GM19463 (cell line): Measurements from ENCODE around the gene NPC2.
"Not testable (repeated sequence)": the region's sequence is repeated elsewhere in the genome, so short reads cannot be mapped to it uniquely, and the experiment has no call there.

Experiments
- ATAC-seq: cut with Tn5 transposase; IDR thresholded peaks from one replicate; pipeline ENCODE4 v1.9.1; 2021; ENCODE audit warnings: mild to moderate bottlenecking, moderate library complexity; ENCODE audit not compliant: unreplicated experiment

The NPC2 gene

DNA sequence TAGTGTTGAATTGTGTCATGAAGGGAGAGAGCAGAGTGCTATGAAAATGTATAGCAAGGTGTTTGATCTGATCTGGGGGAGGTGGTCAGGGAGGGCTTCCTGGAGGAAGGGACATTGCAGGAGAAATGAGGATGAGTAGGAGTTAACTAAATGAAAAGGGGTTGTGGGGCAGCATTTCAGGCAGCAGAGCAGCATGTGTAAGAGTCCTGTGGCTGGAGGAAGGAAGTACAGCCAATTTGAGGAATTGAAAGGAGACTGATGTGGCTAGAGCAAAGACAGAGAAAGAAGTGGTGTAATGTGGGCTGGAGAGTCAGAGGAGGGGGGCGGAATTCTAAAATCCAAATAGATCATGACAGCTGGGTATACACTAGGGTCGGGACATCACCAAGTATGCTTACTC lies 20.5 kb downstream of the NPC2 start:
- ATAC-seq, result no peak

DNA sequence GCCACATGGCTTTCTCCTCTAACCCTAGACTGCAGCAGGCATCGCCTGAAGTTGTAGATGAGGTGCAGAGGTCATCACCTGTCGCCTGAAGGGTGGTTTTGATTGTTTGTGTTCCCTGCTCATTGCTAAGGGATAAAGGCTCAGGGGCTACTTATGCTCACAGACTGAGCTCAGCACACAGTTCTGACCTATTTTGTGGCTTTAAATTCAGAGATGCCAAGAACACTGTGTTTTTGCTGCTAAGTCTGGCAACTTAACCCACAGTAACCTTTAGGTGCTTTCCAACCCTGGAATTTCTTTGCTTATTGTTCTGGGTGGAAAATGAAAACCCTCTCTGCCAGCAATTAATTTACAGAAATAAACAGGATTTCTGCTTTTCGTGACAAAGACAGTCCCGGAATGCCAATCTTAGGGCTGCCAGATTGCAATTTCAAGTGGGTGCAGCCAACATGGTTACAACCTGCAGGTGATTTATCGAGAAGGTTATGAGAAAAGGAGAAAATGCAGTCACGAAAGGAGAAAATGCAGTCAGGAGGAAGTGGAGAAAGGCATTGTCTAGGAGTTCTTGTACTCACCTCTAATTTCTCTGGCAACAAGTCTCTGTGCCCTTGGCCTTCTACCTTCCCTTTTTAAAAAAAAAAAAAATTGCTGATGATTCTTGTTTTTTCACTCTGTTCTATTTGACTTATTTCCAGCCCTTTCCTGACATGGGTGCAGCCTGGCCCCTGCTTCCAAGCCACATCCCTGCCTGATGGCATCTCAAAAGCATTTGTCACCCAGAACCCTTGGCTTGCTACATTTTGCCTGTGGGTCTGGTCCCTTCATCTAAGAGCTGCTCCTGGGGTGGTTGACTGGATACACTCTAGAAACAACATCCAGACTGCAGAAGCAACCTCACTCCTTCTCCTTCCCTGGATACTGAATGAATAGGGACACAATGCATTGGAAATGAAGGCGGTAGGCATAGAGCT lies 23.3 kb downstream of the NPC2 start:
- no peak for ATAC-seq

DNA sequence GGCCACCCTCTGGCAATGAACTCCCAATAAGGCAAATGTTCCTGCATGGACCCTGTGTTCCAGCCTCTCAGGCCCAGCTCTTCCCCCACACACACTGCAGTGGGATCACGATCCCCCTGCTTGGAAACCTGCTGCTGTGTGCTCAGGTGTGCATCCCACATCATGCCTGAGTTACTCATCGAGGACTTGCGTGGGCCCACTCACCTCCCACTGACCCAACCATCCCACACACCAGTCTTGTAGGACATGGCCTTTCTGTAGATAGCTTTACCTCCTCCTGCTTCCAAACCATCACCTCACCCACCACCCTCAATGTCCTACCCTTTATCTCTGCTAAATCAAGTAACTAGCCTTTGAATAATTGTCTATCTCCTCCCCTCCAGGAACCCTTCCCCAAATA lies 24.6 kb downstream of the NPC2 start:
- no peak for ATAC-seq

DNA sequence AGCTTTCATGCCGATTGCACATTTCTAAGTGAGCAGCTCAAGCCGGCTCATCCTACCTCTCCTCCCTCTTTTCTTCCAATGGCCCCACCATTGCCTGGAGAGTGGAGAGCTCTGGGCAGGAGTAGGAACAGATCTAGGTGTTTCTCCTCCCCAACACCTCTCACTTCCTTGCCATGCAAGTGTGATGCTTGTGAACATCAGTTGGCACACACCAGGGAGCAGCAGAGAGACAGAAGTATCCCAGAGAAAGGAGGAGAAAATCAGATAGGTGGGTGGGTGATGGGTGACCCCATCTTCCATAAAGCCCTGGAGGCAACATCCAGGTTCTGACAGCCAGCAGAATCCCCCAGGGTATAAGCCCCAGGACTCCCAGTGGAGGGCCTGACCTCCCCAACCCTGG lies 27.8 kb downstream of the NPC2 start:
- no peak for ATAC-seq

DNA sequence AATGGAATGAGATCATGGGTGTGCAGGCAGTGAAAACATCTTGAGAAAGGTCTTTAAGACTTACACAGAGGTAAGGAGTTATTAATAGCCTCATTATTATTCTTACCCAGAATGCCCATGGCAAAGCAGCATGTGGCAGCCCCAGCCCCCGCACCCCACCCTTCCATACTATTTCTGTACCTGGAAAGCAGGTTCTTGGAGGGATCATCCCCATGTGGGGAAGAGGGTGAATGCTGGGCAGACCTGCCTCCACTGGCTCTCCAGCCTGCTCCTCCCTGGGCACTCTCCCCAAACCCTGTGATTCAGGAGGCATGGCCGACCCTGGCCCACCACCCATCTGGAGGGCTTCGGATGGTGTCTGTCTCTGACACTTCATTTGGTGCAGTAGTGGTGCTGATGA lies 28.3 kb downstream of the NPC2 start:
- no peak for ATAC-seq

DNA sequence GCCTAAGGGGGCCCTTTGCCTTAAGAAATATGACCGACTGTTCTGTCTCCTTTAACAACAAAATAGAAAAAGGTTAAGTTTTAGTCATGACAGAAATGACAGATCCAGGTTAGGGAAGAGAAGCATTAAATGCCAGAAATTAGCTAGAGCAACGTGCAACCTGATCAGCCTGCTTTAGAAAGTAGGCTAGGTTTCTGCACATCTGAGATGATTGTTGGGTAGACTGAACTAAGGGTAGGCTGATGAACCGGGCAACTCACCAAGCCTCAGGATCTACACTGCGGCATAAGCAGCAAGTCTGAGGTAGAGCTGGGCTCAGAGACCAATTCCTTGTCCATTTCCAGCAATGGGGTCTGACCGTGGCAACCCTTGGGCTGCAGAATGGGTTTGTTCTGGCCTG lies 29.4 kb downstream of the NPC2 start:
- ATAC-seq, result no peak

DNA sequence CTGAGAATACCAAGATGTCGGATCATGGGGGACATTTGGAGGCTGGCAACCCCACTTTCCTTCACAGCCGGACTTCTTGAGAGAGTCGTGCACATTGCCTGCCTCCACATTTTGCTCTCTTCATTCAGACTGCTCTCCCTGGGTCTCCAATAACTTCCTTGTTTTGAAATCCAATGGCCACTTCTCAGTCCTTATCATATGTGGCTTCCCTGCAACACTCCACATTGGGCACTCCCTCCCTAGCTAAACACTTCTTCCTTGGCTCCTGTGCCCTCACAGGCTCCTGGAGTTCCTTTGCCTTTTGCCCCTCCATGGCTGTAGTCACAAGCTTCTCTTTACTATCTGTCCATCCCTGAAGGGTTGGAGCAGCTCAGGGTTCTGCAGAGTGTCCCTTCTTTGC lies 30.1 kb downstream of the NPC2 start:
- ATAC-seq, result no peak

DNA sequence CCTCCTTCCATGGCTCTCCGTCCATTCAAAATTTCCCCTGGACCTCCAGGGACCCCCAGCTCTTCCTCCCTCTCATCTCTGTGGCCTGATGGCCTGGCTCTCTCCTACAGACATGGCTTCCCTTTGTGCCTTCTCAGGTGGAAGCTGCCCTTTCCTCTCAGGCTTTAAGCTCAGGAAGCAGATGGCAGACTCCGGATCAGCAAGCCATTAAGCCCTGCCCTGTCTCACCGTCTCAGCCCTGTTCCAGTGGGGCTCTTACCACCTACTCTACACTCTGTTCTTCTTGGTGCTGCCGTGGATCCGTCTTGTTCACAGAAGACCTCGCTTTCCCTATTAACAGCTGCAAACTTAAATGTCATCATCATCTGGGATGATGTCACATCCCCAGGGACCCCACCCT lies 33.1 kb downstream of the NPC2 start:
- no peak for ATAC-seq

DNA sequence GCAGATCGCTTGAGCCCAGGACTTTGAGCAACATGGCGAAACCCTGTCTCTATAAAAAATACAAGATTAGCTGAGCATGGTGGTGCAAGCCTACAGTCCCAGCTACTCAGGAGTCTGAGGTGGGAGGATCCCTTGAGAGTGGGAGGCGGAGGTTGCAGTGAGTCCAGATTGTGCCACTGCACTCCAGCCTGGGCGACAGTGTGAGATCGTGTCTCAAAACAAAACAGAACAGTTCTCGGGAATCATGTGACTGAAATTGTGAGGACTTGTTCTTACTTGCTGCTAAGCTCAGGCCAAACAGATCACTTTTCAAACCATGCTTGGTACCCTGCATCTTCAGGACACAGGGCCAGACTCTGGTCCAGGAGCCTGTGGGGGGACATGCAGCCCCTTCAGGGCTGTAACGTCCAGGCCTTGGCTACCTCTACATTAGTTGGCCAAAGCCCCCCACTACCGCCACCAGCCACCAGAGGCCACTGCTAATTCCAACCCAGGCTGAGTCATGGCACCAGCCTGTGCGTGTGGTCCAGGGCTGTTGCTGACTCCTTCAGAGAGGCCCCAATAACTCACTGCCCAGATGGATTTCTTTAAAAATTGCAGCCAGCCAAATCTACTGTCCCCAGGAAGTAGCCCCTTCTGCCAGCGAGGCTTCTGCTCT lies 33.7 kb downstream of the NPC2 start:
- ATAC-seq, result no peak

DNA sequence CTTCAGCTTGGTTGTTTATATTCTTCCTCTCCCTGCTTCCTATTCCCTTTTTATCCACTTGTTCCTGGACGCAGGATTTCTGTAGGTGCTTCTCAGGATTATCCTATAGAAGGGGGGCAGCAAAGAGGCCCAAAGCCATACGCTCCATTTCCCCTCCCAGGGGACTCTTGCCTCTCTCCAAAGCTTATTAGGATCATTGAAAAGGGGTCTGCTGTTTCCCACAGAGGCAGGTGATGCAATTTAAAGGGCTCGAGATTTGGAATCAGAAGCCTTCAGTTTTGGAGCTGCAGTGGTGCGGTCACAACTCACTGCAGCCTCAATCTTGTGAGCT lies 35.6 kb downstream of the NPC2 start:
- no peak for ATAC-seq

DNA sequence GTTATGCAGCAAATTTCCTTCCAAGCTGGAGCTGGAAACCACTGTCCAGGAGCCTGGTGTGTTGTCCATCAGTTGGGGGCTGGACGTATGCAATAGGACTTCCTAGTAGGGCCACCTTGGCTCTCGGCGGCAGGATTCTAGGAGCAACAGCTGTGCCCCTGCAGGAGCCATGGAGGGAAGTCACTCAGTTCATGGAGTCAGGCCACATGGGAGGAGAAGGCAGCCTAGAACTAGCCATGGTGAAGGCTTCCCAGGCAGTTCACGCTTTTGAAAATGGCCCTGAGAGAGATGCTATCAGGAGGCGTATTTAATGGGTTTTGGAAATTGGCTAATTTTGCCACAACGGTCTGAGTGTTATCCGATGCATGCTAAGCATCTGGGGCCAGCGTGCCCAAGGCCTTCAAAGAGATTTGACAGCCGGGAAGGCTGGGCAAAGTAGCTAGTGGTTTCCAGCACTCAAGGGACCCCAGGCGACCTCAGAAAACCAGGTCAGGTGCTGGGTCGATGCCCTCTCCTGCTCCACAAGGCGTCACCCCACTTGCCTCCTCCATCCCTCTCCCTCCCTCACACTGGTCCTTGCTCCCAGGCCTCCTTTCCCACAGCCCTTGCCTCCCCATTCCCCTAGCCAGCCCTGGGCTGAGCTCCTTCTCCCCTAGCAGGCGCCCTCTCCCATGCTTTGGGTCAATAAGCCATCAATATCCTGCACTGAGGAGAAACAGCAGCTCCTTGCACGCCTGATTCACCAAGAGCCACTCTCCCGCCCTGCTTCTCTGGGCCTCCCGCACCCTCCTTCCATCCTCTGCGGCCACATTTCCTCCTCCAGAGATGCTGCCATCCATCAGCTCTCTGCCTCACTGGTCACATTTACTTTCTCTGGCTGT lies 36.2 kb downstream of the NPC2 start:
- no peak for ATAC-seq

DNA sequence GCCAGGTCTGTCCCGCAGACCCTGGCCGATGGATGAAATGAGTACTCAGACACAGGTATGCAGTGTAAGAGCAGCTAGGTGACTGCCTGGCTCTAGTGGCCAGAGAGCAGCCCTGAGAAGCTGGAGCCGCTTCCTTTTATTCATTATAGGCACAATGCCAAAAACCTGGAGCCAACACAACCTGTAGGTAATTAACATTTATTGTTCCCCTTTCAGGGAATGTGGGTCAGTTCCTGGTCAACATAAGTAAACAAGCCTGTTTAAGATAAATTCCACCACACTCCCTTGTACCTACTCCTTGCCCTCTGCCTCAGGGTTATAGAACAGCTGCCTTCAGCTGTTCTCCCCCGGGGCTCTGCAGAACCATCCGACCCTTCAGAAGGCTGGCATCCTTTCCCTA lies 38.7 kb downstream of the NPC2 start:
- not testable (repeated sequence) for ATAC-seq

DNA sequence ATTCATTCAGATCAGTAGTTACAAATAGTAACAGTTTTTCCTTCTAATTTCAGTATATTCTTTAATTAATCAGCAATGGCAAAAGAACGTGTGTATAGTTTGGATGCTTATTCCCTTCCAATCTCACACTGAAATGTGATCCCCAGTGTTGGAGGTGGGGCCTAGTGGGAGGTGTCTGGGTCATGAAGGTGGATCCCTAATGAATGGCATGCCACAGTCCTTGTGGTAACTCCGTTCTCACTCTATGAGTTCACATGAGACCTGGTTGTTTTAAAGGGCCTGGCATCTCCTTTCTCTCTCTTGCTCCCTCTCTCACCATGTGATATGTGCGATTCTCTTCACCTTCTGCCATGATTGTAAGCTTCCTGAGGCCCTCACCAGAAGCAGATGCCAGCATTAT lies 48.2 kb downstream of the NPC2 start:
- no peak for ATAC-seq

DNA sequence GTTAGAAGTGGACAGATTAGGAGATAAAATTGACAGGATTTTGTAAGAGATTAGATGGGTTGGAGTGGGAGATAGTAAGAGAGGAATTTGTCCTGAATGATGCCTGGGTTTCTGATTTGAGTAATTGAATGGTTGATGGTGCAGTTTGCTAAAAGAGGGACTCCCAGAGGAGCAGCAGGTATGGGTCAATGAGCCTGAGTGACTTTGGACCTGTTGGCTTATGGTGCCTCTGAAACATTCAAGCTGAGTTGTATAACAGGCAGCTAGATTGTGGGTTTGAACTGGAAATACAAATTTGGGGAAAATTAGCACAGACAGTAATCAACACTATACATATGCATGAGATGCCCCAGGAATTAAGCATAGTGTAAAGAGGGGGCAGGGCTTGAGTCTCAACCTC lies 50.3 kb downstream of the NPC2 start:
- no peak for ATAC-seq

DNA sequence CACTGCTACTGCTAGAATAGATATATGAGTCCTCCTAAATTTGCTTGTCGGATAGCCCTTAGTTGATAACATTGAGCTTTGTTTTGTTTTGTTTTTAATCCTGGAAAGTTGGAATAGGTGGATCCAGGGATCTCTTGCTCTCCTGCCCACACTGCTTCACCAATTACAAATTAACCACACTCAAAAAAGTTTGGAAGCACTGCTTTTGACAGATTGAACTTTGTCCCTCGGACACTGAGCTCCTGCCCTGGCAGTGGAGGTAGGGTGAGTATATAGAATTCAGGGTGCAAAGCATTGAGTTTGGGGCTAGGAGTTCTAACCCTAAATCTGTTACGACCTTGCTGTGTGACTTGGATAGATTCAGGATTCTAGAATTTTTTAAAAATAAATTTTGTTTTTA lies 52.0 kb downstream of the NPC2 start:
- no peak for ATAC-seq

DNA sequence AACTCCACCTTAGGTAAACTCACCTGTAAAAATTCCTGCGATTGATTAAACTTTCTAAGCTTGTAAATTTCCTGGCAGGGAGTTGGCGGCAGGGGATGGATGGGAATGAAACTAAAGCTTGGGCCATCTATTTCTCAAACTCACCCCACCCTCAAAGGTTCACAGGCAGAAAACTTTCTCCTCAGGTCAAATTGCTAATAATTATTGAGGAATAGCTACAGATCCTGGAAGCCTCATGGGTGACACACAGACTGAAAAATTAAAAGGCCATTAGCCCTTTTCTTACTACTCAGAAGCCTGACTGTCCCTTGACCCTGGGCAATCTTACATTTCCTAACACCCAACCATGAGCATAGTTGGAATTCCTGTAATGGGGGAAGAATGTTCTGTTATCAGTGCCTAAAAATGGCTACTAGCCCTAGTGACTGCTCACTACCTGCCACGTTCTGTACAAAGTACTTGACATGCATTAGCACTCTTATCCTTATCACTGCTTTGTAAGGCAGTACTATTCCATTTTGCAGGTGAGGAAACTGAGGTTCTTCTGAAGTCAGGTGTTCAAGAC lies 54.7 kb downstream of the NPC2 start:
- no peak for ATAC-seq

DNA sequence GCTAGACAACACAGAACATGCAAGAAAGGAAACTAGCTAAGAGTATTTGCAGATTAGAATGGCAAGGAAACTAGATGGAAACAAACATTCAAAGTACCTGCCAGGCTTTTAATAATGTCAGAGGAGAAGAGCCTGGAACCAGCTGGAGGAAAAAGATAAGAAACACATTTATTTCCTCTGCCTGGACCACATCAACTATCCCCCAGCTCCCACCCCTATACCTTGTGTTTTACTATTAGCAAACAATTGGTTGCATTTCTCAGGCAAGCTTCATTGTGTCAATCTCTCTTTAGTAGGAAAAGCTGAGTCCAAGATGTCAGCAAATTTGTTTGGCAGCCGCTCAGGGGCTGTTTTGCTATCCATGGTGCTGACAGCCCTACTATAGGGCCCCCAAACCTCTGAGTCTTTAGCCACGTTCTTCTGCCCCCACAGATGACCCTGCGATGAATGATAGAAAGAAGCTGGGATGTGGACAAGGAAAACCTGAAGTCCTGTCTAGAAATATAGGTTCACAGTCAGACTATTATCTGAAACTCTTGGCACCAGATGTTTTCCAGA lies 55.5 kb downstream of the NPC2 start:
- ATAC-seq, result no peak

DNA sequence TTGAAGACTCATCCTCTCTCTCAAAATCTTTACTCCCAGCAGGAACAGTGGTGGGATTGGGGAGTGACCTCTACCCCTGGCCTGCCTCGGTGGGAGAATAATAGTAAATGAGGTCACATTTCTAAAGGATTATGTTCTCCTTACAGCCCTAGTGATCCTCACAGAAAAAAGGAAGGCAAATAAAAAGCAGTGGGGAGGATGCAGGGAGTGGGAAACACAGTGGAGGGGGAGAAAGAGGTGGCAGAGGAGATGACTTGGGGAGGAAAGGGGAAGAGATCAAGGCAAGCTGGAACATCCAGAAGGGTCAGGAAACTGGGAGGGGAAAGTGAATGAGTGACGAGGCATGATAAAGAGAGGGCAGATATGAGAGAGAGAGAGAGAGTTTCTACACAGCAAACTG lies 58.8 kb downstream of the NPC2 start:
- no peak for ATAC-seq

DNA sequence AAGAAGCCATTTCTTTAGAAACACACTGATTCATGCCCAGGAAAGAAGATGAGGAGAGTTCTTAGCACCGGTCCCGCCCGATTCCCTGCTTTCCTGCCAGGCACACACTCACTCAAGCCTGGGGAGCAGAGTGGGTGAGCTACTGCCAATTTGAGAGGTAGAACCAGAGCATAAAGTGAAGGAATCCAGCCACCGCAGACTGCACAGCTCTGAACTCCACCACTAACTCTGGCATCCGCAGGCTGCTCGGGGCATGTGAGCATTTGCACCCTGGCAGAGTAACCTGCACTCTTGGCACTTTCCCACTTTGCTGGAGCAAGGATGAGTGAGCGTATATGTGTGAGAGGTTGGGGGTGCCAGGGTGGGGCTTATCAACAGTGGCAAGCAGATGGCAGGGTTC lies 63.1 kb downstream of the NPC2 start:
- no peak for ATAC-seq
